Transverse colon (tissue), 3 donors: ENCODE results near the gene DNAH11.

ENCODE experiments used
- POLR2A ChIP-seq: fragments of 450-650 bp; IDR thresholded peaks from one replicate; pipeline ENCODE4 v1.6.1; 2016; ENCODE audit warnings: antibody characterized with exemption, mild to moderate bottlenecking, moderate library complexity
- TF ChIP-seq, protein P1 (sequence below), 5 experiments: fragments of 200-600 bp in 3 of 5; fragments of 450-650 bp in 2 of 5; sonication (generic) in 3 of 5; IDR thresholded peaks; 1 replicate in 2 of 5; 2 replicates in 3 of 5; pipeline ENCODE4 v1.5.1; 2016 to 2017; ENCODE audit warnings: antibody characterized with exemption in 5 of 5, inconsistent platforms in 3 of 5, mild to moderate bottlenecking in 2 of 5, moderate library complexity in 1 of 5

- TF ChIP-seq, protein P1, sequence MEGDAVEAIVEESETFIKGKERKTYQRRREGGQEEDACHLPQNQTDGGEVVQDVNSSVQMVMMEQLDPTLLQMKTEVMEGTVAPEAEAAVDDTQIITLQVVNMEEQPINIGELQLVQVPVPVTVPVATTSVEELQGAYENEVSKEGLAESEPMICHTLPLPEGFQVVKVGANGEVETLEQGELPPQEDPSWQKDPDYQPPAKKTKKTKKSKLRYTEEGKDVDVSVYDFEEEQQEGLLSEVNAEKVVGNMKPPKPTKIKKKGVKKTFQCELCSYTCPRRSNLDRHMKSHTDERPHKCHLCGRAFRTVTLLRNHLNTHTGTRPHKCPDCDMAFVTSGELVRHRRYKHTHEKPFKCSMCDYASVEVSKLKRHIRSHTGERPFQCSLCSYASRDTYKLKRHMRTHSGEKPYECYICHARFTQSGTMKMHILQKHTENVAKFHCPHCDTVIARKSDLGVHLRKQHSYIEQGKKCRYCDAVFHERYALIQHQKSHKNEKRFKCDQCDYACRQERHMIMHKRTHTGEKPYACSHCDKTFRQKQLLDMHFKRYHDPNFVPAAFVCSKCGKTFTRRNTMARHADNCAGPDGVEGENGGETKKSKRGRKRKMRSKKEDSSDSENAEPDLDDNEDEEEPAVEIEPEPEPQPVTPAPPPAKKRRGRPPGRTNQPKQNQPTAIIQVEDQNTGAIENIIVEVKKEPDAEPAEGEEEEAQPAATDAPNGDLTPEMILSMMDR (IDR thresholded peaks at IDR 0.05), result no peak
- TF ChIP-seq POLR2A, result no peak
Observed at GRCh38 chr7:21948887-21949540, 406.2 kb downstream of the DNAH11 start.
